K562 treated with DMSO at 1 percent for 12 hours (cell line): ENCODE data around the gene FBN2. TPM values are rescaled to one million over a fixed set of nuclear protein-coding genes. Genes with fewer than 3 reads are reported as not detected.

ENCODE experiments used
- total RNA-seq: library from RNA; unstranded; fragments of 300-600 nt; gene quantifications from 2 replicates; pipeline ENCODE4 v1.2.3, GENCODE V29; 2022; ENCODE audit not compliant: insufficient read depth

The FBN2 gene
- not detected in 2 replicates for total RNA-seq

GRCh38 chr5:128538000-128538249 is at the start of gene FBN2:
Gene FBN2, minus strand, starts transcription at chr5:128538245. Its CDS starts 642 bp downstream, at chr5:128537603.

